ENCODE measurements around the gene DNAH14. TPM values are rescaled to one million over a fixed set of nuclear protein-coding genes. Genes with fewer than 3 reads are reported as not detected.
A peak's percentile ranks its signal among the peaks of the same experiment; 100 is the strongest.
"Not testable (repeated sequence)": the region's sequence is repeated elsewhere in the genome, so short reads cannot be mapped to it uniquely, and the experiment has no call there.

Gene DNAH14
- total RNA-seq, 1 donor from 2014 or later = 84.7 TPM

DNA sequence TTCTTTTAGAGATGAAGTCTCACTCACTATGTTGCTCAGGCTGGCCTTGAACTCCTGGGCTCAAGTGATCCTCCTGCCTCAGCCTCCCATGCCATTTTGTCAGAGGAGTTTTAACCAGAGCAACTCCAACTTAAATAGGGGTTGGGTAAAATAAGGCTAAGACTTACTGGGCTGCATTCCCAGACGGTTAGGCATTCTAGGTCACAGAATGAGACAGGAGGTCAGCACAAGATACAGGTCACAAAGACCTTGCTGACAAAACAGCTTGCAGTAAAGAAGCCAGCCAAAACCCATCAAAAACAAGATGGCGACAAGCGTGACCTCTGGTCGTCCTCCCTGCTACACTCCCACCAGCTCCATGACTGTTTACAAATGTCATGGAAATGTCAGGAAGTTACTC is 5.7 kb upstream of the DNAH14 start:
- H3K36me3 Mint-ChIP-seq = no peaks in the 10 kb centered on the region
- no peak overlapping the region for H3K4me3 Mint-ChIP-seq
- no peak for DNase-seq (ENCODE audit: low spot score in 2 of 2, unreplicated experiment in 2 of 2)
- peaks cover 5% of the 10 kb centered on the region for H3K4me1 Mint-ChIP-seq
- H3K9me3 Mint-ChIP-seq = no peaks in the 10 kb centered on the region
- H3K27ac Mint-ChIP-seq = no peak overlapping the region
- no peak for TF ChIP-seq CTCF (IDR thresholded peaks at IDR 0.05; ENCODE audit: unreplicated experiment)
- H3K27me3 Mint-ChIP-seq (ENCODE audit: low read depth) = no peaks in the 10 kb centered on the region

- not testable (repeated sequence) for H3K4me3 Mint-ChIP-seq; DNase-seq (ENCODE audit: low spot score in 2 of 2, unreplicated experiment in 2 of 2); H3K27ac Mint-ChIP-seq; H3K4me1 Mint-ChIP-seq; H3K27me3 Mint-ChIP-seq (ENCODE audit: low read depth)
- H3K9me3 Mint-ChIP-seq = peaks cover 14% of the 10 kb centered on the region
- H3K36me3 Mint-ChIP-seq = peaks cover 13% of the 10 kb centered on the region
Measured at GRCh38 chr1:224927631-224928030, 1.8 kb upstream of the DNAH14 start.

DNA sequence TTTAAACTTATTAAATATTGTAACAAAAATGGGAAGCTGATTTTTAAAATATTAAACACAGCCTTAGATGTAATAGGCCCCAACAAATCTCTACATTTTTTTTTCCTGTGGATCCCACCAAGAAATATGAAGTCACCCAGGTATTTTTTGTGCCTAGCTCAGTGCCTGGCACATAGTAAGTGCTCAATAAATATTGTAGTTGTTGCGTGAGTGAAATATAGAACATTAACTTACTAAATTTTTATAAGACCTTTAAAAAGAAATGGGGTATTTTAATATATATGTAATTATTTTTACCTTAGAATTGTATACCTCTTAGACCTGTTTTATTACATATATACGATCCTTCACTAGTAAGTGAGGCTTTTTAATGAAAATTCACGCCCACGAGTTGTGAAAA is 569 bp upstream of the DNAH14 start:
- no peaks in the 10 kb centered on the region for H3K4me1 Mint-ChIP-seq
- no peak for DNase-seq (ENCODE audit: low spot score in 2 of 2, unreplicated experiment in 2 of 2)
- peak overlapping the region; percentile 83 for H3K27ac Mint-ChIP-seq
- TF ChIP-seq CTCF (IDR thresholded peaks at IDR 0.05; ENCODE audit: unreplicated experiment) = no peak
- H3K9me3 Mint-ChIP-seq = peaks cover 26% of the 10 kb centered on the region
- H3K4me3 Mint-ChIP-seq = peak overlapping the region; percentile 81
- H3K36me3 Mint-ChIP-seq = peaks cover 26% of the 10 kb centered on the region
- H3K27me3 Mint-ChIP-seq (ENCODE audit: low read depth) = no peaks in the 10 kb centered on the region

DNA sequence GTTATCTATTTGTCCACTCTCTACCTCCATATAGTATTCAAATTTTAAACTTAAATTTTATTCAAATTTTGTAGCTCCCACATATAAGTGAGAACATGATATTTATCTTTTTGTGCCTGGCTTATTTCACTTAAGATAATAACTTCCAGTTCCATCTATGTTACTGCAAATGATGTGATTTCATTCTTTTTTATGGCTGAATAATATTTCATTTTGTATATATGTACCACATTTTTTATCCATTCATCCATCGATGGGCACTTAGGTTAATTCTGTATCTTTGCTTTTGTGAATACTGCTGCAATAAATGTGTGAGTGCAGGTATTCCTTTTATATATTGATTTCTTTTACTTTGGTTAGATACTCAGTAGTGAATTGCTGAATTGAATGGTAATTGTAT is 2.1 kb downstream of the DNAH14 start:
- Mint-ChIP-seq H3K27me3 (ENCODE audit: low read depth) (no peaks in the 10 kb centered on the region), H3K4me1 (no peaks in the 10 kb centered on the region), H3K27ac (no peak overlapping the region), H3K9me3 (peaks cover 53% of the 10 kb centered on the region), H3K36me3 (peaks cover 47% of the 10 kb centered on the region), H3K4me3 (no peak overlapping the region)
- no peak for DNase-seq (ENCODE audit: low spot score in 2 of 2, unreplicated experiment in 2 of 2)
- no peak for TF ChIP-seq CTCF (IDR thresholded peaks at IDR 0.05; ENCODE audit: unreplicated experiment)

GRCh38 chr1:224932607-224933249 is 3.3 kb downstream of the DNAH14 start:
- Mint-ChIP-seq H3K4me3 (no peak overlapping the region), H3K27ac (no peak overlapping the region), H3K27me3 (ENCODE audit: low read depth) (no peaks in the 10 kb centered on the region), H3K36me3 (peaks cover 55% of the 10 kb centered on the region), H3K4me1 (no peaks in the 10 kb centered on the region), H3K9me3 (peaks cover 62% of the 10 kb centered on the region)
- no peak for TF ChIP-seq CTCF (IDR thresholded peaks at IDR 0.05; ENCODE audit: unreplicated experiment)
- no peak for DNase-seq (ENCODE audit: low spot score in 2 of 2, unreplicated experiment in 2 of 2)

DNA sequence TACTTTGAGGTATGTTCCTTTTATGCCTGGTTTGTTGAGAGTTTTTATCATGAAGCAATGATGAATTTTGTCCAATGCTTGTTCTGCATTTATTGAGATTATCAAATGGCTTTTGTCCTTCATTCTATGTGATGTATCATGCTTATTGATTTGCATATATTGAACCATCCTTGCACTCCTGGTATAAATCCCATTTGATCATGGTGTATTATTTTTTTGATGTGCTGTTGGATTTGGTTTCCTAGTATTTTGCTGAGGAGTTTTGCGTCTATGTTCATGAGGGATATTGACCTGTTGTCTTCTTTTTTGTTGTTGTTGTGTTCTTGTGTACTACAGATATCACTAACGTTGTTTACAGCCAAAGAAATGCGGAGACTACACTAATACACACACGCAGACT is 4.1 kb downstream of the DNAH14 start:
- H3K36me3 Mint-ChIP-seq = peaks cover 63% of the 10 kb centered on the region
- H3K4me3 Mint-ChIP-seq = no peak overlapping the region
- DNase-seq (ENCODE audit: low spot score in 2 of 2, unreplicated experiment in 2 of 2) = no peak

More for the DNA sequence above, 4.1 kb downstream of the DNAH14 start:
- Mint-ChIP-seq H3K4me1 (no peaks in the 10 kb centered on the region), H3K9me3 (peaks cover 70% of the 10 kb centered on the region), H3K27me3 (ENCODE audit: low read depth) (no peaks in the 10 kb centered on the region), H3K27ac (no peak overlapping the region)
- no peak for TF ChIP-seq CTCF (IDR thresholded peaks at IDR 0.05; ENCODE audit: unreplicated experiment)

Measured in mesothelial cell of epicardium (in vitro differentiated cells).